ENCODE measurements around the gene FOXJ2. TPM values are rescaled to one million over a fixed set of nuclear protein-coding genes. Genes with fewer than 3 reads are reported as not detected.

FOXJ2 gene
- total RNA-seq, 2 donors from 2014 or later = 10.8 to 21.2 TPM

DNA sequence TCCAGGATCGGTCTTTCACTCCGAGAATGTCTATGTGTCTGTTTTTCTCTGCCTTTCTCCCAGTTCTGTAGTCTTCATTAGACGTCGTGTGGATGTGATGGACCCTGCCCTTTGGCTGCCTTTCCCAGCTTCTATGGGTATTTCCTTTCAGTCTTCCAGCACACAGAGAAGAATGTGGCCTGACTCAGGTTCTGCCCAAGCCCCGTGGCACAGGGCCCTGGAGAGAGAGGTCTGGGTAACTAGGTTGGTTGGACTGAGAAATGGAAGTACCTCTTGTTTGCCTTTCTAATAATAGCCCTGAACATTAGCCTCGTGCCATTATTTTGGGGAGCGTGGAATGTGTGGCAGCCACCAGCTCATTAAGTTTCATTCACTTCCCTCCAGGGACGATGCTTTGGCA is 3.8 kb downstream of the FOXJ2 start:
- Mint-ChIP-seq H3K27me3 (ENCODE audit: insufficient read depth) (peaks cover 4% of the 10 kb centered on the region), H3K27ac (no peak overlapping the region), H3K36me3 (ENCODE audit: low read depth) (peaks cover 13% of the 10 kb centered on the region), H3K4me3 (no peak overlapping the region), H3K4me1 (peaks cover 62% of the 10 kb centered on the region), H3K9me3 (no peaks in the 10 kb centered on the region)
- TF ChIP-seq, protein P1, sequence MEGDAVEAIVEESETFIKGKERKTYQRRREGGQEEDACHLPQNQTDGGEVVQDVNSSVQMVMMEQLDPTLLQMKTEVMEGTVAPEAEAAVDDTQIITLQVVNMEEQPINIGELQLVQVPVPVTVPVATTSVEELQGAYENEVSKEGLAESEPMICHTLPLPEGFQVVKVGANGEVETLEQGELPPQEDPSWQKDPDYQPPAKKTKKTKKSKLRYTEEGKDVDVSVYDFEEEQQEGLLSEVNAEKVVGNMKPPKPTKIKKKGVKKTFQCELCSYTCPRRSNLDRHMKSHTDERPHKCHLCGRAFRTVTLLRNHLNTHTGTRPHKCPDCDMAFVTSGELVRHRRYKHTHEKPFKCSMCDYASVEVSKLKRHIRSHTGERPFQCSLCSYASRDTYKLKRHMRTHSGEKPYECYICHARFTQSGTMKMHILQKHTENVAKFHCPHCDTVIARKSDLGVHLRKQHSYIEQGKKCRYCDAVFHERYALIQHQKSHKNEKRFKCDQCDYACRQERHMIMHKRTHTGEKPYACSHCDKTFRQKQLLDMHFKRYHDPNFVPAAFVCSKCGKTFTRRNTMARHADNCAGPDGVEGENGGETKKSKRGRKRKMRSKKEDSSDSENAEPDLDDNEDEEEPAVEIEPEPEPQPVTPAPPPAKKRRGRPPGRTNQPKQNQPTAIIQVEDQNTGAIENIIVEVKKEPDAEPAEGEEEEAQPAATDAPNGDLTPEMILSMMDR (conservative IDR thresholded peaks at IDR 0.05) = no peak
- peaks cover 25% of the 10 kb centered on the region for H3K36me3 ChIP-seq (ENCODE audit: control insufficient read depth, insufficient read depth, low read length)
- peak overlapping the region; percentile 91 for H3K4me3 ChIP-seq (ENCODE audit: low read length)
- no peaks in the 10 kb centered on the region for H3K9me3 ChIP-seq (ENCODE audit: control insufficient read depth, low read length)
- no peaks in the 10 kb centered on the region for H3K27me3 ChIP-seq (ENCODE audit: control insufficient read depth, insufficient read depth, low read length, poor library complexity, severe bottlenecking)
- no peak overlapping the region for H3K27ac ChIP-seq (ENCODE audit: low read depth, low read length)
- no peak overlapping the region for H3K9ac ChIP-seq (ENCODE audit: extremely low read depth, low read length, poor library complexity, severe bottlenecking)
- peaks cover 9% of the 10 kb centered on the region for H3K4me1 ChIP-seq (ENCODE audit: control insufficient read depth, insufficient read depth, low read length)
- WGBS, 2 experiments (ENCODE audit: insufficient coverage in 1 of 2, insufficient read length in 1 of 2) = 85 to 89% methylated on average over 6 to 8 of the region's 8 CpGs
- no peak for DNase-seq

GRCh38 chr12:8037046-8037663 is 4.6 kb downstream of the FOXJ2 start:
- no peak for DNase-seq
- no peak overlapping the region for H3K27ac Mint-ChIP-seq
- H3K9me3 Mint-ChIP-seq = no peaks in the 10 kb centered on the region
- no peaks in the 10 kb centered on the region for H3K27me3 Mint-ChIP-seq (ENCODE audit: insufficient read depth)
- H3K27ac ChIP-seq (ENCODE audit: low read depth, low read length) = no peak overlapping the region
- H3K27me3 ChIP-seq (ENCODE audit: control insufficient read depth, insufficient read depth, low read length, poor library complexity, severe bottlenecking) = no peaks in the 10 kb centered on the region
- peaks cover 59% of the 10 kb centered on the region for H3K4me1 Mint-ChIP-seq
- H3K9me3 ChIP-seq (ENCODE audit: control insufficient read depth, low read length) = no peaks in the 10 kb centered on the region
- WGBS, 2 experiments (ENCODE audit: insufficient coverage in 1 of 2, insufficient read length in 1 of 2) = 42 to 46% methylated on average over 4 to 6 of the region's 6 CpGs
- no peak overlapping the region for H3K9ac ChIP-seq (ENCODE audit: extremely low read depth, low read length, poor library complexity, severe bottlenecking)
- H3K4me3 ChIP-seq (ENCODE audit: low read length) = peak overlapping the region; percentile 91
- peaks cover 9% of the 10 kb centered on the region for H3K4me1 ChIP-seq (ENCODE audit: control insufficient read depth, insufficient read depth, low read length)
- TF ChIP-seq, protein P1 (conservative IDR thresholded peaks at IDR 0.05) = no peak
- H3K36me3 ChIP-seq (ENCODE audit: control insufficient read depth, insufficient read depth, low read length) = peaks cover 33% of the 10 kb centered on the region
- H3K36me3 Mint-ChIP-seq (ENCODE audit: low read depth) = peaks cover 19% of the 10 kb centered on the region
- H3K4me3 Mint-ChIP-seq = no peak overlapping the region

GRCh38 chr12:8037947-8038346 is 5.4 kb downstream of the FOXJ2 start:
- no peaks in the 10 kb centered on the region for H3K27me3 ChIP-seq (ENCODE audit: control insufficient read depth, insufficient read depth, low read length, poor library complexity, severe bottlenecking)
- peak; percentile 67 for DNase-seq
- H3K4me1 Mint-ChIP-seq = peaks cover 59% of the 10 kb centered on the region
- no peak overlapping the region for H3K27ac ChIP-seq (ENCODE audit: low read depth, low read length)
- no peak overlapping the region for H3K27ac Mint-ChIP-seq
- H3K27me3 Mint-ChIP-seq (ENCODE audit: insufficient read depth) = no peaks in the 10 kb centered on the region
- no peaks in the 10 kb centered on the region for H3K9me3 ChIP-seq (ENCODE audit: control insufficient read depth, low read length)
- H3K9ac ChIP-seq (ENCODE audit: extremely low read depth, low read length, poor library complexity, severe bottlenecking) = no peak overlapping the region
- H3K9me3 Mint-ChIP-seq = no peaks in the 10 kb centered on the region
- peak overlapping the region; percentile 27 for H3K4me3 Mint-ChIP-seq
- H3K4me1 ChIP-seq (ENCODE audit: control insufficient read depth, insufficient read depth, low read length) = peaks cover 9% of the 10 kb centered on the region
- WGBS, 2 experiments (ENCODE audit: insufficient coverage in 1 of 2, insufficient read length in 1 of 2) = 67 to 70% methylated on average over 1 to 6 of the region's 6 CpGs
- peak overlapping the region; percentile 74 for H3K4me3 ChIP-seq (ENCODE audit: low read length)
- peaks cover 39% of the 10 kb centered on the region for H3K36me3 ChIP-seq (ENCODE audit: control insufficient read depth, insufficient read depth, low read length)
- TF ChIP-seq, protein P1 (conservative IDR thresholded peaks at IDR 0.05) = no peak
- peaks cover 25% of the 10 kb centered on the region for H3K36me3 Mint-ChIP-seq (ENCODE audit: low read depth)

Measured in endodermal cell (in vitro differentiated cells).